Measurements from ENCODE around the gene KCNJ11. TPM values are rescaled to one million over a fixed set of nuclear protein-coding genes. Genes with fewer than 3 reads are reported as not detected.

Gene KCNJ11
- total RNA-seq, 1 experiment from 2014 or later: 0.09 TPM

DNA sequence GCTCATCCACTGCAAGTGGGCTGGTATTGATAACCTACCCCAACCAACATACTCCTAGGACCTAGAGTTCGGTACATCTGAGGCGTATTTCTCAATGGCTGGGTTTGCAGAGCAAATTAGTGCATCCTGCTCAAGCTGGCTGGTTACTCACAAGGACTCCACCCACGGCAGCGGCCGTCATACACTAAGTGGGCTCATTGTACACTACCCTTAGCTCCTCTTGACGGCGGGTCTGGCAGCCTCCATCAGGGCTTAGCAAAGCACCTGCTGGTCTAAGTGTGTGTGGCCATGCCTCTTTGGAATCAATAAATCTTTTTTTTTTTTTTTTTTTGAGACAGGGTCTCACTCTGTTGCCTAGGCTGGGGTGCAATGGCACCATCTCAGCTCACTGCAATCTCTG lies 20.2 kb upstream of the KCNJ11 start:
- DNase-seq (ENCODE audit: low spot score): no peak

DNA sequence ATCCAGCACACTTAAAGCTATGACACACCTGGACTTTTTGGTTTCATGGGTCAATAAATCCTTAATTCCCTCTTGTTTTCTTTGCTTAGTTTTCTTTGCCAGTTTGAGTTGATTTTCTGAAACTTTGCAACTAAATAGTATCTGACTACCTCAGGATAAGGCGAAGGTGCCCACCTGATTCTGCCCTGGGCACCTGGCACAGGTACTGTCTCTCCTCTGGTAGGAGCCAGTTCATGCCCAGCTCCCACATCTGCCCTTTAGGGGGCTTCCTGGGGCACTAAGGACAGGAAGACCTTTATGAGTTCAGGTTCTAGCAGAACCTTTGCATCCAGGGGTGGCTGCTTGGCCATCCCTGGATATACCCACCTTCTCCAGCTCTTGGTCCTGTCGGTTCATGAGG lies 19.6 kb upstream of the KCNJ11 start:
- DNase-seq (ENCODE audit: low spot score): no peak

DNA sequence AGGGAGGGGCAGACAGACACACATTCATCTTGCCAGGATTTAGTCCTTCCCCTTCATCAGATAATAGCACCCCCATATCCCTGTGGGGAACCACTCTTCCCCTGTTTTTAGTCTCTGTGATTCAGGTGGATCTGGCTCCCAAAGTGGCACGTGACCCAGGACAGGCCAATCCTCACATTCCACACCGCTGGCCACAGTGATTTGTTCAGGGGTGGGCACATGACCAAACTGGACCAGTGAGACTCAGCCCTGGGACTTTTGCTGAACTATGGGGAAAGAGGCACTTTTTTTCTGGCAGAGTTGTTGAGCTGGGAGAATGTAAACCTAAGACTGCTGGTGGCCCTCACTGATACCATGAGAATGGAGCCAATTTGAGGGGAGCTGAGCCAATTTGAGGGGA lies 19.1 kb upstream of the KCNJ11 start:
- DNase-seq (ENCODE audit: low spot score): no peak

DNA sequence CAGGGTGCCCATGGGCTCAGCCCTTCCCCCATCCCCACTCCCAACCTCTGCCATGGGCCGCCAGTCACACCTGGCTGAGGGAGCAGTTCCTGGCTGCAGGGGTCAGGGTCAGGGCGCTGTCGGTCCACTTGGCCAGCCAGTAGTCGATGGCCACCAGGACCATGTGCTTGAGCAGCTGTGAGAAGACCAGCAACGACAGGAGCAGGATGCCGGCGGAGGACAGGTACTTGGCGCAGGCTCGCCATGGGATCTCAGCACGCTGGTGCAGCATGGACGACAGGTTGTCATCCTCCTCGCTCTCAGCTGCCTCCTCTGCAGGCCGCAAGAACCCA lies 18.3 kb upstream of the KCNJ11 start:
- no peak for DNase-seq (ENCODE audit: low spot score)

DNA sequence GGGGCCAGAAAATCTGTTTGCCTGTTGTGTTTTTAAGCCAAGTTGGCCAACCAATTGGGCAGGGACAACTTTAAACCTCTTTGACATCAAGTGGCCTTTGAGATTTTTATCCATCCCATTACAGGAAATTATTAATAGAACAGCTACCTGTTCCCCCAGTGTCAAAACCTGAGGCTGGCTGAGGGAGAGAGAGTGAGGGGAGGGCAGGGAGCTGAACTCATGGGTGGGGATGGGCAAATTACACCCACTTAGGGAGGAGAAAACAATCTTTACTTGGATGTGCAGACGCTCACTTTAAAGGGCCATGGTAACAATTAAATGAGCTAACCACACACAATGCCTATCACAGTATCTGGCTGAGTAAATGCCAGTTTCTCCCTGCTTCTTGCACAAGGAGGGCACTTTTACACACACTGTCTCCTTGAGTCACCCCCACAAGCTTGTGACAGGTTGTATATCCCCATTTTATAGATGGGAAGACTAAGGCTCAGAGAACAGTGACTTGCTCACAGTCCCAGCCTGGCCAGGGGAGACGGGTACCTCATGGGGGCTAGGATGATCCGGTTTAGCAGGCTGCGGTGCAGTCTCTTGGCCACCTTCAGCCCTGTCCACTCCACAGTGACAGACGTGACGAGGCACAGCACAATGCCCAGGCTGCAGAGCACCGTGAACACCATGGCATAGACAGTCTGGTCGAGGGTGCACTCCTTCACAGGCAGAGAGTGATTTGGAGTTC lies 17.8 kb upstream of the KCNJ11 start:
- no peak for DNase-seq (ENCODE audit: low spot score)

DNA sequence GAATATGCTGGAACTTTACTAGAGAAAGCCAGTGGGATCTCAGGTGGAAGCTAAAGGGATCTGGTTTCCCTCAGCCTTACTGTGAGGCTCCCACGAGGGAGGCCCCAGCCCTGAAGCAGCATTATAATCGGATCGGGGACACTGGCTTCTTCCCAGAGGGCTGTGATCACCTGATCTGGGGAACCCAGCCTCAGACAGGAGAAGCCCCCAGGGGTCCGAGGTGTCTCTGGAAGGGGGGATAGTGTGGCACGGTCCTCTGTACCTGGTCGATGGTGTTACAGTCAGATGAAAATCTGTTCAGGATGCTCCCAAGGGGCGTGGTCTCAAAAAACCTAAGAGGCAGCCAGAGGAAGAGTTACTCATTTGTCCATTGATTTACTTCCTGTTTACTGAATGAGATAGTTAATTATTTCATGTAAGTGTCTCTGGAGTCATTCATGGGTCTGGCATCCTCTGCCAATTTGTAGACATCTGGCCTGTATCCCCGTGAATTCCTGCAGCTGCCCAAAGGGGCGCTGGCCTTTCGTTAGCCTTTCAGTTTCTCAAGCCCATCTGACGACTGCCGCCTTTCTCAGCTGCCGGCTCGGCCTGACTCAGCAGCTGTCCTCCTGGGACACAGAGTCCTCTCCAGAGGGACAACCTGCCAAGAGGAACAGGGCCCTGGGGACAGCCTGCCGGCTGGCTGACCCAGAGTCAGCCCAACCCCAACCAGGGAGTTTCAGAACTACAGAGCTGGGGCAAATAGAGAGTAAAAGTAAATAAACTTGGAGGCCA lies 17.0 kb upstream of the KCNJ11 start:
- peak; percentile 78 for DNase-seq (ENCODE audit: low spot score)

DNA sequence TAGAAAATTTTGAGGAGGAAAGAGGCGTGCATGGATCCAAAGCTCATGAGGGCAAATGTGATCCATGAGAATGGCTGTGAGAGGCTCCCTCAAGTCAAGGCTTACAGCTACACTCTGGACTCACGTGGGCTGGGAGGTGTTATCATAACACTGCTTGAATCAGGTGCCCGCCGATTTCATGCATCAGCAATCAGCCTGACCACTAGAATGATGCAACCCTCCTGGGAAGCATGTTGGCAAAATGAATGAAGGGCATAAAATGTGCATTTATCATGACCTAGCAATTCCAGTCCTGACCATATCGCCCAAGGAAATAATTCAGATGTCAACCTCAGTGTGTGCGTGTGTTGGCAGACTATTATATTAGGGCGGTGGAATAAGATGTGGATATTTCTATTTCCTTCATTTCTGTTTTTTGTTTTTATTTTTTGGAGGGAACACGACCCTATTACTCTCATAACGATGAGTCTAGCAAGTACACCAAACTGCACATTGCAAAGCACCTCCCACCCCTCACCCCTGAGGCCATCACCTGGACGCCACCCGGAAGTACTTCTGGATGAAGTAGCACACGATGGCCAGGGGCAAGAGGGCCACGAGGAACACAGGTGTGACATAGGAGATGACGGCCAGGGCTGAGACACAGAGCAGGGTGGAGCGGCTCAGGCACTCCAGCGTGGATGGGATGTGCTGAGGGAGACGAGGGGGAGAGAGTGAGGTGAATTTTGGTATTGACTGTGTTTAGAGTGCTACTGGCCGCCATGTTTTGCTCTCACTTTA lies 15.7 kb upstream of the KCNJ11 start:
- peak; percentile 60 for DNase-seq (ENCODE audit: low spot score)

DNA sequence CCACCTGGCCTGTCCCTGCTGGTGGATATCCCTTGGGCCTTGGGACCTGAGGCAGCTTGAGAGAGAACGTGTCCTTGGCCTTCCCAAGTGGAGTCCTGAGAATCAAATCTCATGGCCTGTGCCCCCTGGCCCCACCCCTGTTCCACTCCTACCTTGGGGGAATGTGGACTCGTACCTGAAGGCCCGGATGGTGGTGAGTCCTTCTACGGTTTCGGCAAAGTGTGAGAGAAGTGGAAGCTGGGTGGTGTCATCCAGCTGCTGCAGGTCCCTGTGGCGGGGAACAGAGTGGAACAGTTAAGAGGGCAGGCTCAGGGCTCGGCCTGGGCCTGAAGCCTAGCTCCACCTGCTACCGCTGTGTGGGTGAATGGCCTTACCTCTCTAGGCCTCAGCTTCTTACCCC lies 14.0 kb upstream of the KCNJ11 start:
- no peak for DNase-seq (ENCODE audit: low spot score)

DNA sequence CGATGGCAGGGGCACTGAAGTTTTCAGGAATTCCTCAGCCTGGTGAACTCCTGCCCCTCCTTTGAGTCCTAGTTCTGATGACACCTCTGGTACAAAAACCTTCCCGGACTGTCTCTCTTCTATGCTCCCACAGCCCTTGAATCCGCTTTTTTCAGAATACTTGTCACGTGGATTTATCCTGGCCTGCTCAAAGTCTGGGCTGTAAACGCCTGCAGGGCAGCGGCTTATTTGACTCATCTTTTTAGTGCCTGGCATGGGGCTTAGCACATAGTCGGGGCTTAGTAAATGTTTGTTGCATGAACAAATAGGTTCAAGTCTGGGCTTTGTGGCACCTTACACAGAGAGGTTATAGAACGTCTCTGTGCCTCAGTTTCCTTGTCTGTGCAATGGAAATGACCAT lies 13.4 kb upstream of the KCNJ11 start:
- DNase-seq (ENCODE audit: low spot score): no peak

DNA sequence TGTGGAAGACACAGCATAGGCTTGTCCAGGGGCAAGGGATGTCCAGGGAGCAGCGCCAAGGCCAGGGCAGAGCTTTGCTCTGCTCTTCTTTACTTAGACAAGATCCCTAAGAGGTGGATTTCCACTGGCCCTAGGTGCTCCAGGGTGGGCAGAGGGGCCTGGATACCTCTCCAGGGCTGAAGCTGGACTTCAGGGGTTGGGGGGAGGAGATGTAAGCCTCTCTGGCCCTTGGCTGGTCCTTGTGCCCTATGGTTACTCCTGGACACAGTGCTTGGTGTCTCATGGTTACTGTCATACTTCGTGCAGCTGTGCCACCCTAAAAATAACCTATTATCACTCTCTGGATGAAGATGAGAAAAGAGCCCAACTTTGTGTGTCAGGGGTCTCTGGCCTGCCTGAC lies 12.9 kb upstream of the KCNJ11 start:
- no peak for DNase-seq (ENCODE audit: low spot score)

DNA sequence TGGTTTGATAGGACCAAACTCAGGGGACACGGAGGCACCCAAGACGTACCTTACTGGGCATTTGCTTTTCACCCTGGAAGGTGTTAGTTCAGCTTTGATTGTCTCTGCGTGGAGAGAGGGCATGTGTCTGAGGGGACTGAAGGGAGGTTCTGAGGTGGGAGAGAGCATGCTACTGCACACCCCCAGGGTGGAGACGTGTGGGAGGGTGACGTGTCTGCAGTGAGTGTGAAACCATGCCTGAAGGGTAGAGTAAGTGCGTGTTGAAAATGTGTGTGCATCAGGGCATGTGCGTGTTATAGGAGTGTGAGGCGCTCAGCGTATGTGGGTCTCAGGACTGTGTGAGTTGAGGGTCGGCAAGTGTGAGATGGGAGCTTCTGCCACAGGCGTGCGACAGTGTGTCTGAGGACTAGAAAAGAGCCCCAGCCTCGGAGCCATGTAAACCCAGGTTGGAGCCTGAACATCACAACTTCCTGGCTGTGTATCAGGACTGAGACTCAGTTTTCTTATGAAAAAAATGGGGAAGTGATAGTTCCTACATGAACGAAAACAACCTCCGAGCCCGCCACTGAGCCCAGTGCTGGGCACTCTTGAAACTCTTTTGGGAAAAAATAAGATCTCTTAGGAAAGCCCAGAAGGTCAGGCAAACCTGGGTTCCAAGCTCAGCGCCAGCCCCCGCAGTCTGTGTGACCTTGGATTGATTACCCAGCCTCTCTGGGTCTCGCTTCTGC lies 11.8 kb upstream of the KCNJ11 start:
- DNase-seq (ENCODE audit: low spot score): no peak

DNA sequence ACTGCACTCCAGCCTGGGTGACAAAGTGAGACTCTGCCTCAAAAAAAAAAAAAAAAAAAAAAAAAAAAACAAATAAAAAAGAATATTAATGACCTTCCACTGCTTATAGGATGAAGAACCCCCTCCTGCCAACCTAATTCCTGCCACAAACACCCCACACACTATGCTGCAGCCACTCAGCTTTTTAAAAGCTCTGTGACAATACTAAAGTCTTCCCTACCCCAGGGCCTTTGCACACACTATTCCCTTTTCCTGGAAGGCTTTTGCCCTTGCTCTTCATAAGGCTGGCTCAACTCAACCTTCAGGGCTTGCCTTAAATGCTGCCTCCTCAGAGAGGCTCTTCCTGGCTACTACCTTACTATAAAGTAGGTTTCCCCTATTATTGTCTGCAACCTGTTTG lies 10.8 kb upstream of the KCNJ11 start:
- DNase-seq (ENCODE audit: low spot score): no peak

DNA sequence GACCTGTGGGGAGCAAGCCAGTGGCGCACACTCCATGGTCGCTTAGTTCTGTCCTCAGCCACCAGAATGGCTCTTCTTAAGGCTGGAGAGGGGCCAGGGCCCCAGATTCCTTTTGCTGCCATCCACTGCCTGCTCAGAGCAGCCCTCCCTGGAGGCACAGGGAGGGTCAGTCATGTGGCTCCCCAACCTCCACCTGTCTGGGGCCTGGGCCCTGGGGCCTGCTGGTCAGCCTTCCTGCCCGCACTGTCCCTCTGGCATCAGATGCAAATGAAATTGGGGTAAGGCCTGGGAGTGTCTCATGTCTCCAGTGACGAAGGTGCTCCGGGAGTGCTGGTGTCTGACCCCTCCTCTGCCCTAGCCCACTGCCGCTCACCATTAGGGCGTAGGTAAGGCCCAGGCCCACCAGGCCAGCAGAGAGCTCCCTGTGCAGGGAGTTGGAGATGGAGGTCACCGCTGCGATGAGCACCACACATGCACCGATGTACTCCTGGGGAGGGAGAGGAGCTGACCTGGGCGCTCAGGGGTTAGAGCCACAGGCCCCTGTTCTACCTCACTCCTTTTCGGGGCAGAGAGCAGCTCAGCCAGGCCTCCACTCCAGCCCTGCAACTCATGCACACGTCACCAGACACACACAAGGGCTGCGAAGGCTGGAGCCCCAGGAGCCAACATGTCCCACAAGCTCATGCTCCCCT lies 9.0 kb upstream of the KCNJ11 start:
- no peak for DNase-seq (ENCODE audit: low spot score)

DNA sequence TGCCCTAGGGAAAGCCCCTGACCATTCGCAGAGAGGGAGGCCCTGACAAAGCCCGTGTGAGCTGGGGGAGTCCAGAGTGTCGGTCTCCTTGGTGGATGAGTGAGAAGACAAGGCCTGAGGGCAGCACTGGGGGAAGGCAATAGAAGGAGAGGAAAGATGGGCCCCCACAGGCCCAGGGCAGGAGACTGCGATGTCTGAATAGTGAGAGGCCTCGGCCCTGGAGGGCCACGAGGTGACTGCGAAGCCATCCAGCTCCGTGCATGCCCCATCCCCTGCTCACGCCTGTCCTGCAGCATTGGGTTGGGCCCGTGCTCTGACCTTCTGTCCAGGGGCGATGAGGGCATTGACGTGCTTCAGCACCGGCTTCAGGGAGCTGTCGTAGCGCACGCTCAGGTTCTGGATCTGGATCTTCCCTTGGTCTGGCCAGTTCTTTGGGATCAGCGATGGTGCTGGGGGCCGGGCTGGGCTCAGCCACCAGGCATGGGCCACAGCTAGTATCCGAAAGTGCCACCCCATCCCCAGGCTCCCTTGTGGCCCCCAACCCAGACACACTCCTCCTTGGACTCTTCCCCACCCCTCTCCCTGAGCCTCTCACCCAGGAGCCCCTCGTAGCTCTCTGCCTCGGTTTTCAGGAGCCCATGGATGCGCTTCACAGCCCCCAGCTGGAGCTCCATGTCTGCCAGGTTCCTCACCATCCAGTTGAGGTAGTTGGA lies 8.3 kb upstream of the KCNJ11 start:
- no peak for DNase-seq (ENCODE audit: low spot score)

DNA sequence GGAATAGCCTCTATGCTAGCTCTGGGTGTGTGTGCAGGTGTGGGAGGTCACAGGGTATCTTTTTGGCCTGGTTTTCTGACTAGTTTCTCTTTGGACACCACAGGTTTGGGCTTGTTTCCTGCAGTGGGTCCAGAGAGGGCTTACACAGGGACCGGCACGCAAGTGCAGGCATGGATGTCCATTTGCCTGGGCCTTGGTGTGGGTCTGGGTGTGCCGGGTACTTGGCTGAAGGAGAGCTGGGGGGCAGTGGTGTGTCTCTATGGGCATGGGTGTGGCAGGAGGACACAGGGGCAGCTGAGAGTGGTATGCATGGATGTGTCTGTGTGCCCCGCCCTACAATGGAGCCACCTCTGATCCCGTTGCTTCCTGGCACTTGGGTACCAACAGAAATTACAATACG lies 7.5 kb upstream of the KCNJ11 start:
- DNase-seq (ENCODE audit: low spot score): no peak

DNA sequence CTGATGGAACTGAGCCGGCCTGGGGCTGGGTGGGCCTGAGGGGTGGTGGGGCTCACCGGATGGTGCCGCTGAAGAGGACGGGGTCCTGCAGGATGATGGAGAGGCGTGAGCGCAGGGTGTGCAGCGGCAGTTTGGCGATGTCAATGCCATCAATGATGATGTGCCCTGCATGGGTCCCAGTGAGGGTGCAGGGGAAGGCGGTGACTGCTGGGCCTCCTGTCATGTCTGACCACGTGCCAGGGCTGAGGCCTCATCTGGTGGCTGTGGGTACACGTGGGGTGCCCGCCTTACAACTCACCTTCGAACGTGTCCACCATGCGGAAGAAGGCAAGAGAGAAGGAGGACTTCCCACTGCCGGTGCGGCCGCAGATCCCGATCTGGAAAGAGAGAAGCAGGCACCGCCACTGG lies 7.1 kb upstream of the KCNJ11 start:
- no peak for DNase-seq (ENCODE audit: low spot score)

DNA sequence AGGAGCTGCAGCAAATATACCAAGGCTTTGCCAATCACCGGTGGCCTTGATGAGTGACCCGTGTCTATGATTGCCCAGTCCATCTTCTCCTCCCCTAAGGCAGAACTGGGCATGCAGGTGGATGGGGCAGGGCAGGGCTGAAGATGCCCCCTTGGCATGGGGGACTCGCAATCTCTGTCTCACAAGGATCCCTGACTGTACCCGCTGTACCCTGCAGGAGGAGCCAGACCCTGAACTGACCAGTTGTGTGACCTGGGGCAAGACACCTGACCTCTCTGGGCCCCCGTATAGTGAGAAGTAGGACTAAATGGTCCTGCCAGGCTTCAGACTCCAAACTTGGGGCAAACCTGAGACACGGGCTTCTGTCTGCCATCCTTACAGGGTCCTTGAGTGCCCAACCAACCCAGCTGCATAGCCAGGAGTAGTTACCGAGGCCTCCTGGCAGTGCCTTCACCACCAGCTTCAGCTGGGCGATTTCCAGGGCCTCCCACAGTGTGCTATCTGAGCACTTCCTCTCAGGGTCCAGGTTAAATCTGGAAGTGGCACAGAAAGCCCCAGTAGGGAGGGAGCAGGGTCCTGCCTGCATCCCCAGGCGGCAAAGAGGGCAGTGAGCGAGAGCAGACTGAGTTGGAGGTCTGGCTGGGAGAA lies 6.4 kb upstream of the KCNJ11 start:
- DNase-seq (ENCODE audit: low spot score): no peak

DNA sequence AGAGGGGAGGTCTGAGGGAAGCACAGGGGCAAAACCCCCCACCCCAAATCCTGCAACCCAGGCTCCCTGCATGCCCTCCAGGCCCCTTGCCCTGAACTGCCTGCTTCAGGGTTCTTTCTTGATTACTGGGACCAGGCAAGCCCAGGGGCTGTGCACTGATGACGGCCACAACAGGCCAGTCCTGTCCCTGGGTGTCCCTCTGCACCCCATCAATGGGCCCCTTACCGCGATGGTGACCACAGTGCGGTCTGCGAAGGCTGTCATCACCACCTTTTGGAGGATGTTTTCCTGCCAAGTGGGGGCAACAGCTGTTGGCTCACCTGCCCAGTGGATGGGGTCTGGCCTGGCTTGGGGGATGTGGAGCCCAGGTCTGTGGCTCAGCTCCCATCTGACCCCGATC lies 5.0 kb upstream of the KCNJ11 start:
- DNase-seq (ENCODE audit: low spot score): no peak

DNA sequence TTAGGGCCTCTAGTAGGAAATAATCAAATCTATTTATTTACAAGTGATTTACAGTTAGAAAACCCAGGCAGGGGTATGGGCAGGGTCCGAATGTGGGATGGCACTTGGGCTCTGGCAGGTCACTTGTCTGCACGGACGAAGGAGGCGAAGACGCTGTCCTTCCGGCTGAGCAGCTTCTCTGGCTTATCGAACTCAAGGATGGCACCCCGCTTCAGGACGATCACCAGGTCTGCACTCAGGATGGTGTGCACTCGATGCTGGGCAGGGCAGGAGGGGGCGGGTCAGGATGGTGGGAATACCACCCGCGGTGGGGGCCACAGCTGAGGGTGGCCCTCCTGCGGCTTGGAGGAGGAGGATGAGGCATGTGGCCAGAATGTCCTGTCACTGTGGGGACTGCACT lies 4.4 kb upstream of the KCNJ11 start:
- no peak for DNase-seq (ENCODE audit: low spot score)
